H9 (cell line): Measurements from ENCODE around the gene LRRC41. TPM values are rescaled to one million over a fixed set of nuclear protein-coding genes. Genes with fewer than 3 reads are reported as not detected.
A peak's percentile ranks its signal among the peaks of the same experiment; 100 is the strongest.

Source experiments
- DNase-seq: peaks from one replicate; pipeline ENCODE4 v3.0.0-alpha.2; 2017
- H2AFZ ChIP-seq: one replicate; pipeline ENCODE4 v1.6.1; 2013; ENCODE audit warnings: mild to moderate bottlenecking, low read length, control low read depth, moderate library complexity
- H2AK5ac ChIP-seq: 2 replicates; pipeline ENCODE4 v1.6.1; 2013; ENCODE audit warnings: low read length, control low read depth, mixed read lengths; ENCODE audit not compliant: insufficient read length
- H2BK120ac ChIP-seq: one replicate; pipeline ENCODE4 v1.6.1; 2013; ENCODE audit warnings: low read depth, mild to moderate bottlenecking, low read length, control low read depth, inconsistent platforms; ENCODE audit not compliant: poor library complexity, severe bottlenecking
- H2BK12ac ChIP-seq: 2 replicates; pipeline ENCODE4 v1.6.1; 2013; ENCODE audit warnings: low read length, control low read depth, mixed read lengths, low read depth; ENCODE audit not compliant: insufficient read length
- H2BK15ac ChIP-seq: 2 replicates; pipeline ENCODE4 v1.6.1; 2013; ENCODE audit warnings: low read depth, low read length, control low read depth
- H2BK20ac ChIP-seq: one replicate; pipeline ENCODE4 v1.6.1; 2013; ENCODE audit warnings: low read depth, mild to moderate bottlenecking, low read length, control low read depth, inconsistent platforms; ENCODE audit not compliant: poor library complexity, severe bottlenecking
- H2BK5ac ChIP-seq: 2 replicates; pipeline ENCODE4 v1.6.1; 2013; ENCODE audit warnings: low read length, control low read depth, mixed read lengths; ENCODE audit not compliant: insufficient read length
- H3K14ac ChIP-seq: 2 replicates; pipeline ENCODE4 v1.6.1; 2013; ENCODE audit warnings: low read length, control low read depth; ENCODE audit not compliant: insufficient read depth
- H3K18ac ChIP-seq: 2 replicates; pipeline ENCODE4 v1.6.1; 2013; ENCODE audit warnings: low read depth, mild to moderate bottlenecking, mixed read lengths, low read length, control low read depth; ENCODE audit not compliant: insufficient read length
- H3K23ac ChIP-seq: 2 replicates; pipeline ENCODE4 v1.6.1; 2013; ENCODE audit warnings: low read length, control low read depth, mixed read lengths, low read depth; ENCODE audit not compliant: insufficient read length
- H3K23me2 ChIP-seq: 2 replicates; pipeline ENCODE4 v1.6.1; 2013; ENCODE audit warnings: low read depth, mild to moderate bottlenecking, mixed read lengths, low read length, control low read depth; ENCODE audit not compliant: insufficient read length, poor library complexity, severe bottlenecking
- H3K27ac ChIP-seq: 2 replicates; pipeline ENCODE4 v1.5.1; 2013; ENCODE audit warnings: low read length, control low read depth, mixed read lengths, low read depth; ENCODE audit not compliant: insufficient read length
- H3K27me3 ChIP-seq: 2 replicates; pipeline ENCODE4 v1.6.1; 2013; ENCODE audit warnings: low read length, control low read depth, inconsistent platforms; ENCODE audit not compliant: insufficient read depth
- H3K4ac ChIP-seq: 2 replicates; pipeline ENCODE4 v1.6.1; 2013; ENCODE audit warnings: low read depth, mild to moderate bottlenecking, control low read depth, inconsistent platforms, low read length, moderate library complexity
- H3K4me1 ChIP-seq: 2 replicates; pipeline ENCODE4 v1.6.1; 2013; ENCODE audit warnings: low read length, control low read depth, inconsistent platforms; ENCODE audit not compliant: insufficient read depth
- H3K4me2 ChIP-seq: 2 replicates; pipeline ENCODE4 v1.6.1; 2013; ENCODE audit warnings: low read length, control low read depth, mixed read lengths; ENCODE audit not compliant: insufficient read length, insufficient read depth
- H3K56ac ChIP-seq: 2 replicates; pipeline ENCODE4 v1.6.1; 2013; ENCODE audit warnings: low read depth, mild to moderate bottlenecking, mixed read lengths, low read length, control low read depth; ENCODE audit not compliant: insufficient read length
- H3K79me1 ChIP-seq: 2 replicates; pipeline ENCODE4 v1.6.1; 2013; ENCODE audit warnings: low read depth, mild to moderate bottlenecking, moderate library complexity, low read length, control low read depth, inconsistent platforms; ENCODE audit not compliant: insufficient read depth, poor library complexity, severe bottlenecking
- H3K79me2 ChIP-seq: 2 replicates; pipeline ENCODE4 v1.6.1; 2013; ENCODE audit warnings: low read length, control low read depth, inconsistent platforms; ENCODE audit not compliant: insufficient read depth
- H3K9ac ChIP-seq: 2 replicates; pipeline ENCODE4 v1.6.1; 2013; ENCODE audit warnings: low read length, control low read depth, mixed read lengths; ENCODE audit not compliant: insufficient read length; ENCODE audit errors: extremely low read depth
- H3K9me3 ChIP-seq: one replicate; pipeline ENCODE4 v1.6.1; 2013; ENCODE audit warnings: low read depth, low read length, inconsistent platforms; ENCODE audit not compliant: control insufficient read depth
- H3T11ph ChIP-seq: one replicate; pipeline ENCODE4 v1.6.1; 2013; ENCODE audit warnings: mild to moderate bottlenecking, low read length, control low read depth, inconsistent platforms
- H4K20me1 ChIP-seq: one replicate; pipeline ENCODE4 v1.6.1; 2013; ENCODE audit not compliant: control insufficient read depth, insufficient read length, insufficient read depth
- H4K5ac ChIP-seq: 2 replicates; pipeline ENCODE4 v1.6.1; 2013; ENCODE audit warnings: low read depth, mild to moderate bottlenecking, mixed read lengths, low read length, control low read depth; ENCODE audit not compliant: insufficient read length
- H4K8ac ChIP-seq: replicated peaks from 2 replicates; pipeline ENCODE4 v1.6.1; 2013; ENCODE audit warnings: low read length, control low read depth, mixed read lengths, low read depth; ENCODE audit not compliant: insufficient read length
- H4K91ac ChIP-seq: 2 replicates; pipeline ENCODE4 v1.6.1; 2013; ENCODE audit warnings: low read depth, mild to moderate bottlenecking, moderate library complexity, mixed read lengths, low read length, control low read depth; ENCODE audit not compliant: insufficient read length
- H3K27ac Mint-ChIP-seq, 3 experiments: 2 replicates in 2 of 3; 3 replicates in 1 of 3; pipeline ENCODE4 v1.8.0; 2020 to 2021; ENCODE audit warnings: mixed read lengths in 3 of 3, mild to moderate bottlenecking in 1 of 3, moderate library complexity in 1 of 3
- H3K27me3 Mint-ChIP-seq: 2 replicates; pipeline ENCODE4 v1.8.0; 2021; ENCODE audit warnings: low read depth, mild to moderate bottlenecking, moderate library complexity, mixed read lengths
- H3K36me3 Mint-ChIP-seq, 3 experiments: 2 replicates in 2 of 3; 3 replicates in 1 of 3; pipeline ENCODE4 v1.8.0; 2020 to 2021; ENCODE audit warnings: low read depth in 3 of 3, mixed read lengths in 3 of 3; ENCODE audit not compliant: insufficient read depth in 1 of 3
- H3K4me1 Mint-ChIP-seq, 2 experiments: 2 replicates each; pipeline ENCODE4 v1.8.0; 2020; ENCODE audit warnings: mixed read lengths in 2 of 2
- H3K4me3 Mint-ChIP-seq, 2 experiments: 2 replicates in 1 of 2; 3 replicates in 1 of 2; pipeline ENCODE4 v1.8.0; 2020 to 2021; ENCODE audit warnings: mild to moderate bottlenecking in 2 of 2, mixed read lengths in 2 of 2, moderate library complexity in 1 of 2
- H3K9me3 Mint-ChIP-seq, 2 experiments: 2 replicates in 1 of 2; 3 replicates in 1 of 2; pipeline ENCODE4 v1.8.0; 2020; ENCODE audit warnings: mild to moderate bottlenecking in 2 of 2, mixed read lengths in 2 of 2, moderate library complexity in 1 of 2
- CTCF ChIP-seq: fragments of 200-600 bp; sonication (generic); conservative IDR thresholded peaks from 3 replicates; pipeline ENCODE4 v1.8.0; 2021; ENCODE audit warnings: antibody characterized with exemption, mild to moderate bottlenecking
- WGBS: extraction: QIAGEN DNeasy Blood & Tissue Kit; methylation state at CpG from one replicate; pipeline ENCODE4 v1.1.7; 2013; ENCODE audit warnings: missing lambda C conversion rate, low lambda C conversion rate, mixed read lengths; ENCODE audit not compliant: insufficient read length; ENCODE audit errors: extremely low coverage; 5-methylcytosine and 5-hydroxymethylcytosine counted together
- total RNA-seq: library from RNA; stranded (reverse); gene quantifications from 2 replicates; pipeline ENCODE4 v1.2.1, GENCODE V29; 2021

LRRC41 gene
- total RNA-seq, 1 experiment from 2014 or later = 62.6 TPM

- H4K8ac ChIP-seq = no peak overlapping the region
- Mint-ChIP-seq H3K27ac (peak overlapping the region in 1 of 3 experiments; percentile 8; a peak in 2 of 7 replicates), H3K4me1 (peaks cover 0 to 13% of the 10 kb centered on the region in 2 experiments; a peak in 2 of 4 replicates), H3K36me3 (peaks cover 23 to 67% (median 61%) of the 10 kb centered on the region in 3 experiments; a peak in 6 of 7 replicates), H3K4me3 (no peak overlapping the region), H3K27me3 (no peaks in the 10 kb centered on the region; the same call in 1 of the 2 replicates), H3K9me3 (no peaks in the 10 kb centered on the region)
- H2BK20ac ChIP-seq = no peak overlapping the region
- H4K5ac ChIP-seq = no peak overlapping the region
- WGBS = no CpG with 5 or more reads among the region's 1 CpG
- no peaks in the 10 kb centered on the region for H3K9me3 ChIP-seq
- H3K79me1 ChIP-seq = no peaks in the 10 kb centered on the region
- no peaks in the 10 kb centered on the region for H3K79me2 ChIP-seq
- no peak overlapping the region for H3K14ac ChIP-seq
- H3K18ac ChIP-seq = no peak overlapping the region
- no peak for TF ChIP-seq CTCF
- H3K23me2 ChIP-seq = no peaks in the 10 kb centered on the region
- no peaks in the 10 kb centered on the region for H4K20me1 ChIP-seq
- no peak overlapping the region for H2BK12ac ChIP-seq
- no peak overlapping the region for H3K4ac ChIP-seq
- no peak overlapping the region for H2BK5ac ChIP-seq
- no peak overlapping the region for H3K9ac ChIP-seq
- no peak overlapping the region for H3T11ph ChIP-seq
- no peak overlapping the region for H3K56ac ChIP-seq
- H2AK5ac ChIP-seq = no peak overlapping the region
- H3K27ac ChIP-seq = no peak overlapping the region
- H3K4me2 ChIP-seq = no peak overlapping the region
- DNase-seq = no peak
- H2BK120ac ChIP-seq = no peak overlapping the region
- no peak overlapping the region for H2BK15ac ChIP-seq
- H2AFZ ChIP-seq = no peak overlapping the region
- no peak overlapping the region for H3K23ac ChIP-seq
- no peaks in the 10 kb centered on the region for H3K4me1 ChIP-seq
- no peak overlapping the region for H4K91ac ChIP-seq
- H3K27me3 ChIP-seq = no peaks in the 10 kb centered on the region
Observed at GRCh38 chr1:46284058-46284457, 19.4 kb downstream of the LRRC41 start.
